ENCODE data around the gene LBH.

LBH gene

DNA sequence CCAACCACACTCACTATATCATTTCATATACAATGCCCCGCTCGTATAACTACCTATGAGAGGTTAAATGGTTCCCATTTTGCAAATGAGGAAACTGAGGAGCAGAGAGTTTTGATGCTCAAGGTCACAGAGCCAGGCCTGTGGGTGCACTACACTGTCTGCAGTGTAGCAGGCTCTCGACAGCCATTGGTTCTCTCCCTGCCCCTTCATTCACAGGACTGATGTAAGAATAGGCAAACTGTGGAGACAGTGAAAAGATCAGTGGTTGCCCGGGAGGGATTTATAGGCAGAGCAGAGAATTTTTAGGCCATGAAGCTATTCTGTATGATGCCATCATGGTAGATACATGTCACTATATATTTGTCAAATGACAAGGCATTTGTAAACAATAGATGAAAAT, 39.0 kb upstream of the LBH start:
- TF ChIP-seq, protein P1, sequence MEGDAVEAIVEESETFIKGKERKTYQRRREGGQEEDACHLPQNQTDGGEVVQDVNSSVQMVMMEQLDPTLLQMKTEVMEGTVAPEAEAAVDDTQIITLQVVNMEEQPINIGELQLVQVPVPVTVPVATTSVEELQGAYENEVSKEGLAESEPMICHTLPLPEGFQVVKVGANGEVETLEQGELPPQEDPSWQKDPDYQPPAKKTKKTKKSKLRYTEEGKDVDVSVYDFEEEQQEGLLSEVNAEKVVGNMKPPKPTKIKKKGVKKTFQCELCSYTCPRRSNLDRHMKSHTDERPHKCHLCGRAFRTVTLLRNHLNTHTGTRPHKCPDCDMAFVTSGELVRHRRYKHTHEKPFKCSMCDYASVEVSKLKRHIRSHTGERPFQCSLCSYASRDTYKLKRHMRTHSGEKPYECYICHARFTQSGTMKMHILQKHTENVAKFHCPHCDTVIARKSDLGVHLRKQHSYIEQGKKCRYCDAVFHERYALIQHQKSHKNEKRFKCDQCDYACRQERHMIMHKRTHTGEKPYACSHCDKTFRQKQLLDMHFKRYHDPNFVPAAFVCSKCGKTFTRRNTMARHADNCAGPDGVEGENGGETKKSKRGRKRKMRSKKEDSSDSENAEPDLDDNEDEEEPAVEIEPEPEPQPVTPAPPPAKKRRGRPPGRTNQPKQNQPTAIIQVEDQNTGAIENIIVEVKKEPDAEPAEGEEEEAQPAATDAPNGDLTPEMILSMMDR (conservative IDR thresholded peaks at IDR 0.05; ENCODE audit: low read length), result no peak
- DNase-seq (ENCODE audit: low read depth), result no peak

DNA sequence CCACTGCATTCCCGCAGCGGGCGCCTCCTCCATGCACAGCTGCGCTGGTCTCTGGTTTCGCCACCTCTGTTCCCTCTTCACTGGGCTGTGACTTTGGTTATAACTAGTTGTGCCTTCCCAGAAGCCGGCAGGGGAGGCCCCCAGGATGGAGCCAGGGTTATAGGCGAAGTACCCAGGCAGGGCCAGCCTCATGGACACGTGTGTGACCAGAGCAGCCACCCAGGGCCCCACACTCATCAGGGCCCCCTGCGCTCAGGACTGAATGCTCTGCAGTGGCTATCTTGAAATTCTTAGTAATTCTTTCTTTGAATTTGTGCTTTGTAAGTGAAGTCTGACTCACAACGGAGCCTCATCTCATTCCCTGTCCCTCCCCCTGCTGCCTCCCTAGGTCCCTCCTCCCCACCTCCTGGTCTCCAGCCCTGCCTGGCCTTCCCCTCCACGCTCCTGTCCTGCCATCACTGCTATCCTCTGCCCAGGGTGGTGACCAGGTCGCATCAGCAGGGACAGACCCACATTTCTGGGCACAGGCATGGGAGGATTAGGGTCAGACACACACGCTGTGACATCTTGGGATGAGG, 38.1 kb upstream of the LBH start:
- H3K4me3 ChIP-seq (ENCODE audit: low read length), result no peak overlapping the region
- TF ChIP-seq, protein P1 (conservative IDR thresholded peaks at IDR 0.05; ENCODE audit: low read length), result no peak
- DNase-seq (ENCODE audit: low read depth), result no peak

More for the DNA sequence above, 39.0 kb upstream of the LBH start:
- no peak overlapping the region for H3K4me3 ChIP-seq (ENCODE audit: low read length)

DNA sequence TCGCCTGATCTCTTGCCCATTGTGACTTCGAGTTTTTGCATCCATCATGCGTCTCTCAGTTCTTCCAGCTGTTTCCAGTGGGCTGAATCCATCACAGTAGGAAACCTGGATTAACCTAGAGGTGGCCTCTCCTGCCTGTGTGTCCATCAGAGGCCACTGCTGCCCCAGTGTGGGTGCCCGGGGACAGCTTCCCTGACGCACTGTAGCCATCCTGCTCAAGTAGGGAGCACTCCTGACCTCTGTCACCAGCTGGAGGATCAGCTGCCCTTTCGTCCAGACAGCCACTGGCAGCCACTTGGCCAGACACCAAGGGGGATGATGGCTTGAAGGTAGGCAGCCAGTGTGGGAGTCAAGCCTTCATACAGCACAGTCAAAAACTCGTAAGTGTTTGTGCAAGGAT, 36.9 kb upstream of the LBH start:
- TF ChIP-seq, protein P1 (conservative IDR thresholded peaks at IDR 0.05; ENCODE audit: low read length), result no peak
- H3K4me3 ChIP-seq (ENCODE audit: low read length), result no peak overlapping the region
- no peak for DNase-seq (ENCODE audit: low read depth)

DNA sequence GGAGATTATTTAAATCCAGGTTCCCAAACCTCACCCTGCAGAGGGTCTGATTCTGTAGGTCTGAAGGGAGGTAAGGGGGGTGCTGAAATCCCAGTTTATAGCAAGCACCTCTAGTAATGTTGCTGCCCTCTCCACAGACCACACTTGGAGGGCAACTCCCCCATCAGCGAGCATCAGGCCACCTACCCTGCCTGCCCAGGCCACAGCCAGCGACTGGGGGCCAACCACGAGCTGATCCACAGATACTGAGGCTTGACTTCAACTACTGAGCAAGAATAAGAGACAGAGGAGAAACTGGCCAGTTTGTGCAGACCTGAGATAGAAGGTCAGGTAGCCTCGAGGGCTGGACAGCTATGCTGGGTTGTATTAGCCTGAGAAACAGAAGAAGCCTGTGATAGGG, 36.3 kb upstream of the LBH start:
- no peak for DNase-seq (ENCODE audit: low read depth)
- H3K4me3 ChIP-seq (ENCODE audit: low read length), result no peak overlapping the region
- TF ChIP-seq, protein P1 (conservative IDR thresholded peaks at IDR 0.05; ENCODE audit: low read length), result no peak

DNA sequence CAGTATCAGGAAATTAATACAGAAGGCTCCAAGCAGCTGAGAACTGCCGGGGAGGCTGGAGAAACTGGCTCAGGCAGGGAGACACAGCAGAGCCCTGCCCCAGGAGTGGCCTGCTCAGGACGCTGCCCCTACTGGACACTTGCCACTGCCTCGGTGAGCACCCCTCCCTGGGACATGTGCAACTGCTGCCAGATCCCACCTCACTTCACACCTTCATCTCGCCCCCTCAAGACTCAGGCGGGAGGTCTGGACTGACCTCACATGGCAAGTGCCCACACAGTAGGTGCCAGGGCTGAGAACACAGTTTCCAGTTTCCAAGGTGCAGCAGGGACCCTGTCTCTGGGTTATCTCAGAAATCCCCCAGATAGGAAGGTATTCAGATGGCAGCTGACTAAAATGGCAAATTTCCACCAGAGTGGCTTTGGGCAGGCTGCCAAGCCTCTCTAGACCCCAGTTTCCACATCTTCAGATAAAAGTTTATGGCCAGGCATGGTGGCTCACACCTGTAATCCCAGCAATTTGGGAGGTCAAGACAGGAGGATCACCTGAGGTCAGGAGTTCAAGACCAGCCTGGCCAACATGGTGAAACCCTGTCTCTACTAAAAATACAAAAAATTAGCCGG, 33.7 kb upstream of the LBH start:
- DNase-seq (ENCODE audit: low read depth), result no peak
- TF ChIP-seq, protein P1 (conservative IDR thresholded peaks at IDR 0.05; ENCODE audit: low read length), result no peak
- no peak overlapping the region for H3K4me3 ChIP-seq (ENCODE audit: low read length)

DNA sequence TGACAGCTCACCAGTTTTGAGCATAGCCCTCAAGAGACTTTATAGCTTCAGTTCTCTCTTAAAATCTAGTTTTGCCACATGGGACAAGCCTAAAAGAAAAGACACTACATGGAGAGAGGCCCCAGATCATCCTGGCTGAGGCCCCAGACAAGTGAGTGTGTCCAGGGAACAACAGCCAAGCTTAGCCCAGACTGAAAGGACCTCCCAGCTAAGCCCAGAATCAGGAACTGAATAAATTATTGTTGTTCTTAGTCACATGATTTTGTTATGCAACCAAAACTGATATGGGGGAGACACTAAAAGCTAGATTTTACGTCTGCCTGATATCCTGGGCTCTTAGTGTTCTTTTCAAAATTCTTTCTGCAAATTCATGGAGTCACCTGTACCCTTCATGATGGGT, 29.3 kb upstream of the LBH start:
- DNase-seq (ENCODE audit: low read depth), result peak; percentile 52
- H3K4me3 ChIP-seq (ENCODE audit: low read length), result no peak overlapping the region
- TF ChIP-seq, protein P1 (conservative IDR thresholded peaks at IDR 0.05; ENCODE audit: low read length), result no peak

DNA sequence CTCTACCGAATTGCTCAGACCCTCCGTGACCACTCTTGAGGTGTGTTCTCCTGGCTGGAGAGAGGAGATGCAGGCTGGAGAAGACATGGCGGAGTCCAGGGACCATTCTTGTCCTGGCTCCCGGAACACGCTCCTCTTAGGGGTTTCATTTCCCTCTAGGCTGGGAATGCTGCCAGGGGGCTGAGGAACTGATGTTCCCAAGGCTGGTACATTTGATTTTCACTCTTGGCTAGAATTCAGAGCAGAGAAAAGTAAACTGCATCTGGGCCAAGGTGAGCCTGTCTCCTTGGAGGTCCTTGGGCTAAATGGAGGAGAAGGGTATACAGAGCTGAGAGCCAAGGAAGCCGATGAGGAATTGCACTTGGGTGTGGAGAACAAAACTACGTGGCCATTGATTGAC, 28.2 kb upstream of the LBH start:
- DNase-seq (ENCODE audit: low read depth), result no peak
- no peak overlapping the region for H3K4me3 ChIP-seq (ENCODE audit: low read length)
- TF ChIP-seq, protein P1 (conservative IDR thresholded peaks at IDR 0.05; ENCODE audit: low read length), result no peak

Data from AG10803 (cell line).